H1 (cell line): ENCODE results near the gene EPG5. TPM values are rescaled to one million over a fixed set of nuclear protein-coding genes. Genes with fewer than 3 reads are reported as not detected.

Experiments used
- CTCF ChIA-PET: fragments of 300-600 bp; sonication (Branson Sonifier 250); formaldehyde crosslinking; loops from one replicate; lab custom pipeline; 2021; ENCODE audit not compliant: partially characterized antibody; lab: Charles Lee
- POLR2A ChIA-PET: fragments of 300-600 bp; sonication (Branson Sonifier 250); formaldehyde crosslinking; loops from one replicate; lab custom pipeline; 2021; ENCODE audit warnings: inconsistent platforms; ENCODE audit not compliant: partially characterized antibody; lab: Charles Lee
- DNase-seq, 2 experiments: peaks; one replicate each; pipeline versions ENCODE4 v3.0.0 to v3.0.0-alpha.2; 2010 to 2022; ENCODE audit warnings: low spot score in 2 of 2, low read depth in 1 of 2, mixed read lengths in 1 of 2
- FAIRE-seq: peaks from 2 replicates; lab custom pipeline; 2011; peaks lifted over from hg19 to GRCh38; lab: Jason Lieb, UNC
- H2AFZ ChIP-seq: 2 replicates; pipeline ENCODE4 v1.8.1; 2012; ENCODE audit warnings: low read length, inconsistent platforms
- H2AK5ac ChIP-seq: 2 replicates; pipeline ENCODE4 v1.6.1; 2013; ENCODE audit warnings: low read depth, low read length
- H2BK120ac ChIP-seq: replicated peaks from 2 replicates; pipeline ENCODE3; 2013; ENCODE audit warnings: low read depth, low read length, inconsistent platforms
- H2BK12ac ChIP-seq: 2 replicates; pipeline ENCODE4 v1.6.1; 2013; ENCODE audit warnings: low read depth, low read length
- H2BK15ac ChIP-seq: 2 replicates; pipeline ENCODE4 v1.6.1; 2013; ENCODE audit warnings: low read length
- H2BK20ac ChIP-seq: 2 replicates; pipeline ENCODE4 v1.6.1; 2013; ENCODE audit warnings: low read length
- H2BK5ac ChIP-seq: 2 replicates; pipeline ENCODE4 v1.6.1; 2013; ENCODE audit warnings: low read depth, low read length
- H3K14ac ChIP-seq: 2 replicates; pipeline ENCODE4 v1.6.1; 2013; ENCODE audit warnings: inconsistent platforms; ENCODE audit not compliant: insufficient read length
- H3K18ac ChIP-seq: 2 replicates; pipeline ENCODE4 v1.6.1; 2013; ENCODE audit warnings: low read length; ENCODE audit errors: extremely low read depth
- H3K23ac ChIP-seq: 2 replicates; pipeline ENCODE4 v1.6.1; 2013; ENCODE audit warnings: inconsistent platforms; ENCODE audit not compliant: insufficient read length
- H3K23me2 ChIP-seq: 2 replicates; pipeline ENCODE4 v1.6.1; 2013; ENCODE audit warnings: low read depth, low read length
- H3K27ac ChIP-seq: 2 replicates; pipeline ENCODE4 v1.6.1; 2011; ENCODE audit warnings: low read depth, low read length, inconsistent platforms
- H3K27me3 ChIP-seq, 4 experiments: replicated peaks in 1 of 4; 1 replicate in 1 of 4; 2 replicates in 3 of 4; pipeline versions ENCODE4 v1.6.1 to v1.8.1; 2011 to 2013; ENCODE audit warnings: low read length in 3 of 4, mild to moderate bottlenecking in 3 of 4, inconsistent platforms in 2 of 4, mixed read lengths in 2 of 4, moderate library complexity in 1 of 4; ENCODE audit not compliant: control insufficient read depth in 3 of 4, insufficient read depth in 3 of 4; ENCODE audit errors: extremely low read depth in 1 of 4
- H3K36me3 ChIP-seq, 4 experiments: 2 replicates each; pipeline versions ENCODE4 v1.6.1 to v1.8.1; 2011 to 2013; ENCODE audit warnings: mild to moderate bottlenecking in 4 of 4, low read length in 3 of 4, moderate library complexity in 2 of 4, control low read depth in 1 of 4, inconsistent platforms in 1 of 4; ENCODE audit not compliant: insufficient read depth in 4 of 4, control insufficient read depth in 2 of 4
- H3K4ac ChIP-seq: replicated peaks from 2 replicates; pipeline ENCODE3; 2013; ENCODE audit warnings: low read length, low read depth, mixed read lengths, inconsistent platforms; ENCODE audit not compliant: insufficient read length
- H3K4me1 ChIP-seq, 4 experiments: replicated peaks in 1 of 4; 1 replicate in 1 of 4; 2 replicates in 3 of 4; pipeline versions ENCODE4 v1.6.1 to v1.8.1; 2011 to 2013; ENCODE audit warnings: low read length in 3 of 4, inconsistent platforms in 2 of 4, mixed read lengths in 1 of 4; ENCODE audit not compliant: insufficient read depth in 4 of 4, control insufficient read depth in 3 of 4
- H3K4me2 ChIP-seq, 2 experiments: 2 replicates each; pipeline versions ENCODE4 v1.6.1 to v1.8.1; 2011 to 2013; ENCODE audit warnings: low read depth in 2 of 2, low read length in 2 of 2, control low read depth in 1 of 2, inconsistent platforms in 1 of 2, mild to moderate bottlenecking in 1 of 2; ENCODE audit not compliant: insufficient read depth in 1 of 2
- H3K4me3 ChIP-seq, 4 experiments: fragments of 200-600, 300-600 bp in 1 of 4; sonication (generic), shearing (Covaris generic), sonication (Bioruptor Twin) in 1 of 4; 2 replicates each; pipeline versions ENCODE4 v1.5.1 to v1.8.1; 2011 to 2016; ENCODE audit warnings: low read length in 4 of 4, low read depth in 3 of 4, control low read depth in 2 of 4, inconsistent platforms in 2 of 4, mild to moderate bottlenecking in 2 of 4, mixed read lengths in 1 of 4, moderate library complexity in 1 of 4; ENCODE audit not compliant: insufficient read depth in 2 of 4; ENCODE audit errors: extremely low read depth in 1 of 4
- H3K56ac ChIP-seq: replicated peaks from 2 replicates; pipeline ENCODE3; 2013; ENCODE audit warnings: low read depth, mild to moderate bottlenecking, mixed read lengths, low read length, inconsistent platforms; ENCODE audit not compliant: insufficient read length
- H3K79me1 ChIP-seq: 2 replicates; pipeline ENCODE4 v1.6.1; 2013; ENCODE audit warnings: low read depth, low read length, control low read depth
- H3K79me2 ChIP-seq, 2 experiments: 2 replicates each; pipeline versions ENCODE4 v1.6.1 to v1.8.1; 2012 to 2013; ENCODE audit warnings: low read length in 2 of 2, mild to moderate bottlenecking in 2 of 2, inconsistent platforms in 1 of 2; ENCODE audit not compliant: insufficient read depth in 2 of 2, control insufficient read depth in 1 of 2
- H3K9ac ChIP-seq, 4 experiments: replicated peaks in 1 of 4; 1 replicate in 1 of 4; 2 replicates in 3 of 4; pipeline versions ENCODE4 v1.6.1 to v1.8.1; 2011 to 2013; ENCODE audit warnings: low read depth in 3 of 4, low read length in 3 of 4, control low read depth in 2 of 4, mild to moderate bottlenecking in 2 of 4, moderate library complexity in 2 of 4, inconsistent platforms in 1 of 4; ENCODE audit errors: extremely low read depth in 1 of 4
- H3K9me3 ChIP-seq, 2 experiments: 2 replicates each; pipeline versions ENCODE4 v1.6.1 to v1.8.1; 2012 to 2013; ENCODE audit warnings: mild to moderate bottlenecking in 2 of 2, moderate library complexity in 2 of 2, control low read depth in 1 of 2, inconsistent platforms in 1 of 2, low read depth in 1 of 2, low read length in 1 of 2, mixed read lengths in 1 of 2; ENCODE audit not compliant: insufficient read depth in 2 of 2
- H4K20me1 ChIP-seq, 2 experiments: replicated peaks in 1 of 2; 2 replicates each; pipeline versions ENCODE3 to v1.8.1; 2011 to 2013; ENCODE audit warnings: inconsistent platforms in 2 of 2, low read length in 2 of 2, mild to moderate bottlenecking in 1 of 2; ENCODE audit not compliant: insufficient read depth in 2 of 2, control insufficient read depth in 1 of 2
- H4K5ac ChIP-seq: 2 replicates; pipeline ENCODE4 v1.6.1; 2013; ENCODE audit warnings: low read length, low read depth, mixed read lengths, inconsistent platforms; ENCODE audit not compliant: insufficient read length
- H4K8ac ChIP-seq: 2 replicates; pipeline ENCODE4 v1.8.0; 2013; ENCODE audit warnings: mild to moderate bottlenecking, moderate library complexity, low read length, inconsistent platforms; ENCODE audit not compliant: insufficient read depth; ENCODE audit errors: extremely low read depth
- H4K91ac ChIP-seq: replicated peaks from 2 replicates; pipeline ENCODE3; 2013; ENCODE audit warnings: low read length, mixed read lengths, inconsistent platforms; ENCODE audit not compliant: insufficient read length
- HDAC2 ChIP-seq, 2 experiments: fragments of 300-600 bp in 1 of 2; sonication (generic) in 1 of 2; IDR thresholded peaks; 2 replicates each; pipeline ENCODE4 v1.6.1; 2011 to 2012; ENCODE audit warnings: low read depth in 2 of 2, low read length in 2 of 2, mild to moderate bottlenecking in 2 of 2, moderate library complexity in 2 of 2, borderline replicate concordance in 1 of 2, inconsistent platforms in 1 of 2
- NRF1 ChIP-seq: IDR thresholded peaks from 2 replicates; pipeline ENCODE4 v1.6.1; 2011; ENCODE audit warnings: mild to moderate bottlenecking, low read depth, low read length, improper control_type of control experiment
- SP4 ChIP-seq: IDR thresholded peaks from 2 replicates; pipeline ENCODE4 v1.6.1; 2012; ENCODE audit warnings: low read length, inconsistent platforms
- SUZ12 ChIP-seq: fragments of 200-600 bp; sonication (generic); IDR thresholded peaks from 2 replicates; pipeline ENCODE4 v1.6.1; 2012; ENCODE audit warnings: mild to moderate bottlenecking, inconsistent platforms, low read length, moderate library complexity, mixed read lengths
- WGBS, 2 experiments: shearing (Covaris generic) in 1 of 2; methylation state at CpG; one replicate each; pipeline versions ENCODE4 v1.1.6 to v1.1.7; 2013 to 2015; ENCODE audit warnings: low lambda C conversion rate in 2 of 2, mixed read lengths in 2 of 2, inconsistent platforms in 1 of 2, low coverage in 1 of 2, missing lambda C conversion rate in 1 of 2; ENCODE audit not compliant: insufficient replicate concordance in 2 of 2, insufficient coverage in 1 of 2, insufficient read length in 1 of 2; ENCODE audit errors: extremely low coverage in 1 of 2, missing lambda C conversion rate in 1 of 2; 5-methylcytosine and 5-hydroxymethylcytosine counted together
- polyA plus RNA-seq, 7 experiments: library from polyadenylated mRNA; depleted of rRNA in 3 of 7; stranded (reverse) in 5 of 7; unstranded in 2 of 7; fragments of >200 nt in 5 of 7; fragments of 200-250 nt in 2 of 7; gene quantifications; 1 replicate in 5 of 7; 2 replicates in 1 of 7; 4 replicates in 1 of 7; pipeline versions ENCODE4 v1.2.1 to v1.2.3, GENCODE V29; 2011 to 2013; ENCODE audit warnings: missing spikeins in 2 of 7, mixed read lengths in 2 of 7
- total RNA-seq: library from RNA; stranded (reverse); fragmentation: NEBNext Ultra II Directional; extraction: Animal tissue kit (Norgen Biotek cat#: 25700); gene quantifications from 2 replicates; pipeline ENCODE4 v1.2.1, GENCODE V29; 2021
- TF ChIP-seq, protein P1 (sequence below): IDR thresholded peaks from 2 replicates; pipeline ENCODE4 v1.6.1; 2011; ENCODE audit warnings: low read length, improper control_type of control experiment

The EPG5 gene
- total and polyA plus RNA-seq, 2 of the 8 experiments (the other 6 are each of a cell fraction or from before 2014, with no cell fraction given) = 14.1 to 18.3 TPM

- no peak overlapping the region for H4K5ac ChIP-seq
- no peaks in the 10 kb centered on the region for H3K36me3 ChIP-seq
- H4K8ac ChIP-seq = no peak overlapping the region
- FAIRE-seq = no peak
- no peaks in the 10 kb centered on the region for H4K20me1 ChIP-seq
- H2BK15ac ChIP-seq = no peak overlapping the region
- peaks cover 0 to 6% (median 0%) of the 10 kb centered on the region in 4 experiments; a peak in 1 of 7 replicates for H3K4me1 ChIP-seq
- 94% methylated on average over 4 of the region's 4 CpGs; no CpG with 5 or more reads in 1 of the 2 experiments for WGBS, 2 experiments
- H3K27ac ChIP-seq = no peak overlapping the region
- no peak overlapping the region for H2AFZ ChIP-seq
- H3K4me3 ChIP-seq = no peak overlapping the region
- ChIA-PET CTCF (interaction anchor here (0.6 to 1.3 kb wide), 2 partner anchors 9 to 15 kb away, joined by 4 to 6 read pairs; no protein-coding TSS in a partner anchor), POLR2A (no interaction called here)
- H3K27me3 ChIP-seq = no peaks in the 10 kb centered on the region
- H2BK20ac ChIP-seq = no peak overlapping the region
- H3K79me2 ChIP-seq = no peaks in the 10 kb centered on the region
- H2AK5ac ChIP-seq = no peak overlapping the region
- H3K14ac ChIP-seq = no peak overlapping the region
- TF ChIP-seq SP4 (no peak), SUZ12 (no peak), HDAC2 (IDR thresholded peaks at IDR 0.05; ENCODE audit: borderline replicate concordance in 1 of 2, low read depth in 2 of 2, low read length in 2 of 2) (no peak), NRF1 (no peak)
- TF ChIP-seq, protein P1, sequence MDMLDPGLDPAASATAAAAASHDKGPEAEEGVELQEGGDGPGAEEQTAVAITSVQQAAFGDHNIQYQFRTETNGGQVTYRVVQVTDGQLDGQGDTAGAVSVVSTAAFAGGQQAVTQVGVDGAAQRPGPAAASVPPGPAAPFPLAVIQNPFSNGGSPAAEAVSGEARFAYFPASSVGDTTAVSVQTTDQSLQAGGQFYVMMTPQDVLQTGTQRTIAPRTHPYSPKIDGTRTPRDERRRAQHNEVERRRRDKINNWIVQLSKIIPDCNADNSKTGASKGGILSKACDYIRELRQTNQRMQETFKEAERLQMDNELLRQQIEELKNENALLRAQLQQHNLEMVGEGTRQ = no peak
- TF ChIP-seq, all 59 proteins: peak for 0
- Histone ChIP-seq H3K23ac (no peak overlapping the region), H3K4ac (no peak overlapping the region), H3K9me3 (no peaks in the 10 kb centered on the region), H4K91ac (no peak overlapping the region), H3K4me2 (no peak overlapping the region), H3K79me1 (no peaks in the 10 kb centered on the region), H3K56ac (no peak overlapping the region), H3K23me2 (no peaks in the 10 kb centered on the region), H3K9ac (no peak overlapping the region), H3K18ac (no peak overlapping the region), H2BK120ac (no peak overlapping the region), H2BK12ac (no peak overlapping the region), H2BK5ac (no peak overlapping the region)
- DNase-seq = no peak
Measured at GRCh38 chr18:45984546-45985235, 17.6 kb upstream of the EPG5 start.
